GM23248 (cell line): Measurements from ENCODE around the gene ZYX.

Source experiments
- EZH2 ChIP-seq: fragments of 200-600 bp; sonication (generic); IDR thresholded peaks from 2 replicates; pipeline ENCODE4 v1.6.1; 2018; ENCODE audit warnings: antibody characterized with exemption, mild to moderate bottlenecking; ENCODE audit not compliant: insufficient read depth, poor library complexity, severe bottlenecking
- EZH2phosphoT487 ChIP-seq: fragments of 200-600 bp; sonication (generic); IDR thresholded peaks from 2 replicates; pipeline ENCODE4 v1.6.1; 2018; ENCODE audit warnings: antibody characterized with exemption, moderate library complexity, mild to moderate bottlenecking, low read depth; ENCODE audit not compliant: insufficient read depth

DNA sequence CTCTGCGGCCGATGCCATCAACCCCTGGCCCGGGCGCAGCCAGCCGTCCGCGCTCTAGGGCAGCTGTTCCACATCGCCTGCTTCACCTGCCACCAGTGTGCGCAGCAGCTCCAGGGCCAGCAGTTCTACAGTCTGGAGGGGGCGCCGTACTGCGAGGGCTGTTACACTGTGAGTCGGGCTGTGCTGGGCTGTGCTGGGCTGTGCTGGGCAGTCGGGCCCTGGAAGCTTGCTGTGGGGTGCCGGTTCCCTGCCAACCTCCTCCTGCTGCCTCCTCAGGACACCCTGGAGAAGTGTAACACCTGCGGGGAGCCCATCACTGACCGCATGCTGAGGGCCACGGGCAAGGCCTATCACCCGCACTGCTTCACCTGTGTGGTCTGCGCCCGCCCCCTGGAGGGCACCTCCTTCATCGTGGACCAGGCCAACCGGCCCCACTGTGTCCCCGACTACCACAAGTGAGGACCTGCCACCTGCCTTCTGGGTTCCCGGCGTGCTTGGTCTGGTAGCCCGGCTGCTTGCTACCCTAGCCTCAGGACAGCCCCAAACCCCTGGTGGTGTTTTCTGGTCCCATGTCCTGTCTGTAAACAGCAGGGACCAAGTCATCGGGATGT is 7.5 kb downstream of the ZYX start:
- TF ChIP-seq EZH2phosphoT487 (no peak), EZH2 (no peak)
